ENCODE data around the gene LIMS1.
"Not testable (repeated sequence)": the region's sequence is repeated elsewhere in the genome, so short reads cannot be mapped to it uniquely, and the experiment has no call there.

GRCh38 chr2:108678198-108678651 is 144.0 kb downstream of the LIMS1 start:
- TF ChIP-seq EZH2 (IDR thresholded peaks at IDR 0.05); POLR2AphosphoS5 (IDR thresholded peaks at IDR 0.05; ENCODE audit: borderline replicate concordance, low read depth, low read length); FOXP2 (optimal IDR thresholded peaks at IDR 0.05; ENCODE audit: control extremely low read depth, extremely low read length, insufficient read depth): not testable (repeated sequence)
